ENCODE results near the gene MRPS6.

DNA sequence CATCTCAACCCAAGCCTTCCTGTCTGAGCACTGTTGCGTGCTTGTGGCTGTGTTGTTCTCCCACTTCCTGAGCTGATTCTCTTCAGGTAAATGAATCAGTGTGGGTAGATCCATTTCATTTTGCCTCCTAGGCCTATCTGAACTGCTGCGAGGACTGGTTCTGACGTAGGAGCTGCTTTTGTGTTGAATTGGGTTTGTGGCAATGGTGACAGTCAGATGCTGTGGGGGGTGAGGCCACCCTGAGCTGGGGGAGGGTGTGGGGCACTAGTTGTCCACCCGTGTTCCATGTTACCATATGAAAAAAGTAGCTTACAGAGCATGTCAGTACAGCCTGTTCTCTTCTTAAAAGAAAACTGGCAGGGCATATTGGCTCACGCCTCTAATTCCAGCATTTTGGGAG is 81.5 kb downstream of the MRPS6 start:
- TF ChIP-seq, protein P1, sequence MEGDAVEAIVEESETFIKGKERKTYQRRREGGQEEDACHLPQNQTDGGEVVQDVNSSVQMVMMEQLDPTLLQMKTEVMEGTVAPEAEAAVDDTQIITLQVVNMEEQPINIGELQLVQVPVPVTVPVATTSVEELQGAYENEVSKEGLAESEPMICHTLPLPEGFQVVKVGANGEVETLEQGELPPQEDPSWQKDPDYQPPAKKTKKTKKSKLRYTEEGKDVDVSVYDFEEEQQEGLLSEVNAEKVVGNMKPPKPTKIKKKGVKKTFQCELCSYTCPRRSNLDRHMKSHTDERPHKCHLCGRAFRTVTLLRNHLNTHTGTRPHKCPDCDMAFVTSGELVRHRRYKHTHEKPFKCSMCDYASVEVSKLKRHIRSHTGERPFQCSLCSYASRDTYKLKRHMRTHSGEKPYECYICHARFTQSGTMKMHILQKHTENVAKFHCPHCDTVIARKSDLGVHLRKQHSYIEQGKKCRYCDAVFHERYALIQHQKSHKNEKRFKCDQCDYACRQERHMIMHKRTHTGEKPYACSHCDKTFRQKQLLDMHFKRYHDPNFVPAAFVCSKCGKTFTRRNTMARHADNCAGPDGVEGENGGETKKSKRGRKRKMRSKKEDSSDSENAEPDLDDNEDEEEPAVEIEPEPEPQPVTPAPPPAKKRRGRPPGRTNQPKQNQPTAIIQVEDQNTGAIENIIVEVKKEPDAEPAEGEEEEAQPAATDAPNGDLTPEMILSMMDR (IDR thresholded peaks at IDR 0.05) = no peak
- TF ChIP-seq POLR2AphosphoS5 (IDR thresholded peaks at IDR 0.05; ENCODE audit: low read depth, low read length) = no peak
